GM12878 (cell line): Measurements from ENCODE around the gene GSS. TPM values are rescaled to one million over a fixed set of nuclear protein-coding genes. Genes with fewer than 3 reads are reported as not detected.

Experiments used
- ATAC-seq: fragments of 200-7000 bp; cut with Tn5 transposase; 3 replicates; pipeline ENCODE4 v1.9.1; 2020; ENCODE audit warnings: mild to moderate bottlenecking, moderate library complexity
- BruUV-seq: library from RNA; stranded (reverse); fragments of 400-500 nt; replicated peaks from 2 replicates; lab custom pipeline; 2021; lab: Mats Ljungman, UMichigan
- CTCF ChIA-PET: fragments of 300-600 bp; sonication (Branson Sonifier 250); formaldehyde crosslinking; extraction: SDS; loops from one replicate; lab custom pipeline; 2021; ENCODE audit warnings: inconsistent platforms; lab: Yijun Ruan, JAX
- POLR2A ChIA-PET: fragments of 350-600 bp; formaldehyde crosslinking; extraction: SDS; loops from one replicate; lab custom pipeline; 2021; ENCODE audit warnings: inconsistent platforms; lab: Charles Lee
- RAD21 ChIA-PET: fragments of 300-600 bp; sonication (Branson Sonifier 250); formaldehyde crosslinking; loops from one replicate; lab custom pipeline; 2023; ENCODE audit warnings: antibody characterized with exemption; ENCODE audit not compliant: unreplicated experiment; lab: Charles Lee
- SMC1A ChIA-PET: fragments of 300-600 bp; sonication (Branson Sonifier 250); formaldehyde crosslinking; loops from one replicate; lab custom pipeline; 2023; ENCODE audit not compliant: unreplicated experiment, uncharacterized antibody; lab: Charles Lee
- DNase-seq: peaks from one replicate; pipeline ENCODE4 v3.0.0-alpha.2; 2011; ENCODE audit warnings: low read depth, low spot score
- FAIRE-seq: peaks from 3 replicates; lab custom pipeline; 2011; peaks lifted over from hg19 to GRCh38; lab: Jason Lieb, UNC
- H2AFZ ChIP-seq: 2 replicates; pipeline ENCODE4 v1.6.0; 2011; ENCODE audit warnings: low read depth, low read length, control low read depth; ENCODE audit not compliant: control insufficient read depth
- H3K27ac ChIP-seq: 2 replicates; pipeline ENCODE4 v1.5.1; 2011; ENCODE audit warnings: control low read depth; ENCODE audit not compliant: control insufficient read depth, insufficient read depth
- H3K27me3 ChIP-seq, 2 experiments: replicated peaks in 1 of 2; 2 replicates each; pipeline versions ENCODE4 v1.6.0 to v1.6.1; 2011; ENCODE audit warnings: low read length in 1 of 2; ENCODE audit not compliant: control insufficient read depth in 2 of 2, insufficient read depth in 2 of 2
- H3K36me3 ChIP-seq, 2 experiments: 2 replicates each; pipeline ENCODE4 v1.5.1; 2011; ENCODE audit warnings: low read length in 1 of 2; ENCODE audit not compliant: control insufficient read depth in 2 of 2, insufficient read depth in 2 of 2
- H3K4me1 ChIP-seq: 2 replicates; pipeline ENCODE4 v1.6.1; 2011; ENCODE audit warnings: mild to moderate bottlenecking, low read length, moderate library complexity, mixed read lengths; ENCODE audit not compliant: control insufficient read depth, insufficient read depth
- H3K4me2 ChIP-seq: 2 replicates; pipeline ENCODE4 v1.6.0; 2011; ENCODE audit warnings: control low read depth; ENCODE audit not compliant: control insufficient read depth, insufficient read depth
- H3K4me3 ChIP-seq: fragments of 200-600 bp; sonication (generic); 2 replicates; pipeline ENCODE4 v1.5.1; 2016
- H3K79me2 ChIP-seq: 2 replicates; pipeline ENCODE4 v1.6.0; 2011; ENCODE audit warnings: low read length; ENCODE audit not compliant: control insufficient read depth, insufficient read depth
- H3K9ac ChIP-seq: 2 replicates; pipeline ENCODE4 v1.8.0; 2011; ENCODE audit warnings: low read length, control low read depth, mixed read lengths; ENCODE audit not compliant: control insufficient read depth, insufficient read depth
- H3K9me3 ChIP-seq: replicated peaks from 3 replicates; pipeline ENCODE4 v1.5.1; 2011; ENCODE audit warnings: mild to moderate bottlenecking, low read length; ENCODE audit not compliant: control insufficient read depth, insufficient read depth
- H4K20me1 ChIP-seq: 2 replicates; pipeline ENCODE4 v1.6.0; 2011; ENCODE audit not compliant: control insufficient read depth, insufficient read depth
- CBFB ChIP-seq: IDR thresholded peaks from 2 replicates; pipeline ENCODE4 v1.6.1; 2016; ENCODE audit warnings: antibody characterized with exemption, low read depth
- EGR1 ChIP-seq, 2 experiments: IDR thresholded peaks; 1 replicate in 1 of 2; 2 replicates in 1 of 2; pipeline ENCODE4 v1.6.1; 2011 to 2012; ENCODE audit warnings: low read depth in 2 of 2, low read length in 2 of 2, borderline replicate concordance in 1 of 2, mild to moderate bottlenecking in 1 of 2, moderate library complexity in 1 of 2
- GATAD2B ChIP-seq: fragments of 450-650 bp; conservative IDR thresholded peaks from 2 replicates; pipeline ENCODE4 v1.6.1; 2017; ENCODE audit warnings: low read depth, mild to moderate bottlenecking, moderate library complexity
- NFYA ChIP-seq: IDR thresholded peaks from 2 replicates; pipeline ENCODE4 v1.6.1; 2011; ENCODE audit warnings: low read depth, mild to moderate bottlenecking, low read length, improper control_type of control experiment, borderline replicate concordance
- RBBP5 ChIP-seq: fragments of 200-600 bp; sonication (generic); conservative IDR thresholded peaks from 2 replicates; pipeline ENCODE4 v1.6.1; 2016
- TAF1 ChIP-seq: IDR thresholded peaks from 2 replicates; pipeline ENCODE4 v1.6.1; 2011; ENCODE audit warnings: mild to moderate bottlenecking, low read depth, low read length, borderline replicate concordance
- YBX1 ChIP-seq: fragments of 450-650 bp; IDR thresholded peaks from 2 replicates; pipeline ENCODE4 v1.6.1; 2016; ENCODE audit warnings: antibody characterized with exemption
- WGBS: methylation state at CpG from one replicate; pipeline ENCODE4 v1.1.6; 2016; ENCODE audit warnings: low lambda C conversion rate; ENCODE audit not compliant: insufficient replicate concordance, insufficient coverage; ENCODE audit errors: missing lambda C conversion rate; 5-methylcytosine and 5-hydroxymethylcytosine counted together
- in situ Hi-C: fragments of 300-500 bp; cut with MboI; formaldehyde crosslinking; loops from 9 replicates; pipeline ENCODE4 v1.14.3; 2018; ENCODE audit warnings: mixed read lengths
- intact Hi-C: fragments of 100-400 bp; cut with micrococcal nuclease; formaldehyde crosslinking; loops from one replicate; pipeline ENCODE4 v1.14.2; 2022; ENCODE audit not compliant: unreplicated experiment
- polyA plus RNA-seq, 11 experiments: library from polyadenylated mRNA; depleted of rRNA in 4 of 11; unstranded in 6 of 11; stranded (reverse) in 5 of 11; fragments of >200 nt; fragmentation: Nextera tagmentation in 4 of 11; fragmentation: Illumina TruSeq in 1 of 11; extraction: Ambion mirVana in 4 of 11; extraction: Trizol in 1 of 11; gene quantifications; 1 replicate in 1 of 11; 2 replicates in 10 of 11; pipeline versions ENCODE4 v1.2.1 to v1.2.3, GENCODE V29; 2011 to 2016; ENCODE audit warnings: inconsistent platforms in 2 of 11, missing spikeins in 2 of 11, low read depth in 1 of 11
- total RNA-seq, 4 experiments: library from RNA; depleted of rRNA in 3 of 4; stranded (reverse); fragments of >200 nt in 3 of 4; fragmentation: Illumina TruSeq in 1 of 4; extraction: Trizol in 1 of 4; gene quantifications; 2 replicates each; pipeline versions ENCODE4 v1.2.1 to v1.2.3, GENCODE V29; 2013 to 2021
- TF ChIP-seq, protein P1 (sequence below): IDR thresholded peaks from 2 replicates; pipeline ENCODE4 v1.6.1; 2011; ENCODE audit warnings: mild to moderate bottlenecking, low read depth, low read length, moderate library complexity; ENCODE audit not compliant: insufficient replicate concordance
- TF ChIP-seq, protein P2 (sequence below): fragments of 450-650 bp; IDR thresholded peaks from 2 replicates; pipeline ENCODE4 v1.6.1; 2017; ENCODE audit warnings: borderline replicate concordance

GSS gene
- total and polyA plus RNA-seq, 10 of the 15 experiments (the other 5 are each of a cell fraction or from before 2014, with no cell fraction given) = 12.7 to 120 (median 67.4) TPM

GRCh38 chr20:35002426-35003210 lies 47.0 kb upstream of the GSS start:
- ATAC-seq = no peak
- no peaks in the 10 kb centered on the region for H3K27me3 ChIP-seq
- no peaks in the 10 kb centered on the region for H3K9me3 ChIP-seq
- H3K27ac ChIP-seq = no peak overlapping the region
- RAD21 ChIA-PET = no interaction called here
- intact Hi-C loops (no loop called here), in situ Hi-C loops (no loop called here)
- peaks cover 3 to 55% of the 10 kb centered on the region in 2 experiments; a peak in 3 of 4 replicates for H3K36me3 ChIP-seq
- H3K79me2 ChIP-seq = no peaks in the 10 kb centered on the region
- FAIRE-seq = no peak
- SMC1A ChIA-PET = no interaction called here
- no peak overlapping the region for H3K9ac ChIP-seq
- BruUV-seq = no TSS peak
- no peaks in the 10 kb centered on the region for H3K4me1 ChIP-seq
- TF ChIP-seq CBFB (no peak), EGR1 (IDR thresholded peaks at IDR 0.05; ENCODE audit: borderline replicate concordance in 1 of 2, low read depth in 2 of 2, low read length in 2 of 2) (no peak), NFYA (no peak), YBX1 (no peak), TAF1 (no peak), RBBP5 (no peak), GATAD2B (no peak)
- TF ChIP-seq, protein P1, sequence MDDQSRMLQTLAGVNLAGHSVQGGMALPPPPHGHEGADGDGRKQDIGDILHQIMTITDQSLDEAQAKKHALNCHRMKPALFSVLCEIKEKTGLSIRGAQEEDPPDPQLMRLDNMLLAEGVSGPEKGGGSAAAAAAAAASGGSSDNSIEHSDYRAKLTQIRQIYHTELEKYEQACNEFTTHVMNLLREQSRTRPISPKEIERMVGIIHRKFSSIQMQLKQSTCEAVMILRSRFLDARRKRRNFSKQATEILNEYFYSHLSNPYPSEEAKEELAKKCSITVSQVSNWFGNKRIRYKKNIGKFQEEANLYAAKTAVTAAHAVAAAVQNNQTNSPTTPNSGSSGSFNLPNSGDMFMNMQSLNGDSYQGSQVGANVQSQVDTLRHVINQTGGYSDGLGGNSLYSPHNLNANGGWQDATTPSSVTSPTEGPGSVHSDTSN = no peak
- TF ChIP-seq, protein P2, sequence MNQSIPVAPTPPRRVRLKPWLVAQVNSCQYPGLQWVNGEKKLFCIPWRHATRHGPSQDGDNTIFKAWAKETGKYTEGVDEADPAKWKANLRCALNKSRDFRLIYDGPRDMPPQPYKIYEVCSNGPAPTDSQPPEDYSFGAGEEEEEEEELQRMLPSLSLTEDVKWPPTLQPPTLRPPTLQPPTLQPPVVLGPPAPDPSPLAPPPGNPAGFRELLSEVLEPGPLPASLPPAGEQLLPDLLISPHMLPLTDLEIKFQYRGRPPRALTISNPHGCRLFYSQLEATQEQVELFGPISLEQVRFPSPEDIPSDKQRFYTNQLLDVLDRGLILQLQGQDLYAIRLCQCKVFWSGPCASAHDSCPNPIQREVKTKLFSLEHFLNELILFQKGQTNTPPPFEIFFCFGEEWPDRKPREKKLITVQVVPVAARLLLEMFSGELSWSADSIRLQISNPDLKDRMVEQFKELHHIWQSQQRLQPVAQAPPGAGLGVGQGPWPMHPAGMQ = no peak
- no peak overlapping the region for H2AFZ ChIP-seq
- H3K4me2 ChIP-seq = no peak overlapping the region
- POLR2A ChIA-PET = interaction anchor here (0.6 kb wide), 1 partner anchor 56 kb away, joined by 4 read pairs; no protein-coding TSS in a partner anchor
- no peak overlapping the region for H3K4me3 ChIP-seq
- WGBS = 79% methylated on average over 10 of the region's 10 CpGs
- DNase-seq = no peak
- CTCF ChIA-PET = interaction anchor here (1.0 to 1.2 kb wide), 2 partner anchors 86 to 127 kb away, joined by 3 to 4 read pairs; no protein-coding TSS in a partner anchor
- no peaks in the 10 kb centered on the region for H4K20me1 ChIP-seq
